Esophagus muscularis mucosa (tissue), 4 donors: ENCODE data around the gene TM9SF3. TPM values are rescaled to one million over a fixed set of nuclear protein-coding genes. Genes with fewer than 3 reads are reported as not detected.
"Not testable (repeated sequence)": the region's sequence is repeated elsewhere in the genome, so short reads cannot be mapped to it uniquely, and the experiment has no call there.

ENCODE experiments used
- DNase-seq: peaks from one replicate; pipeline ENCODE4 v3.0.0-alpha.2; 2017; ENCODE audit errors: extremely low spot score
- H3K27ac ChIP-seq, 4 donors: fragments of 200-600 bp; sonication (generic); replicated peaks in 1 of 4; 1 replicate in 3 of 4; 2 replicates in 1 of 4; pipeline ENCODE4 v1.5.1; 2016 to 2019; ENCODE audit warnings: mild to moderate bottlenecking in 1 of 4
- H3K27me3 ChIP-seq, 4 donors: fragments of 200-600 bp; sonication (generic); one replicate each; pipeline versions ENCODE4 v1.5.1 to v1.6.0; 2016 to 2019
- H3K36me3 ChIP-seq, 4 donors: fragments of 200-600 bp; sonication (generic); one replicate each; pipeline ENCODE4 v1.5.1; 2016 to 2019
- H3K4me1 ChIP-seq, 4 donors: fragments of 200-600 bp; sonication (generic); one replicate each; pipeline ENCODE4 v1.5.1; 2016 to 2019
- H3K4me3 ChIP-seq, 4 donors: fragments of 200-600 bp; sonication (generic); 1 replicate in 2 of 4; 2 replicates in 2 of 4; pipeline ENCODE4 v1.5.1; 2016 to 2019; ENCODE audit warnings: mild to moderate bottlenecking in 4 of 4, moderate library complexity in 1 of 4
- H3K9me3 ChIP-seq, 4 donors: fragments of 200-600 bp; sonication (generic); 1 replicate in 3 of 4; 2 replicates in 1 of 4; pipeline ENCODE4 v1.5.1; 2016 to 2019
- CTCF ChIP-seq, 3 experiments: fragments of 200-600 bp in 2 of 3; fragments of 450-650 bp in 1 of 3; sonication (generic) in 2 of 3; IDR thresholded peaks; one replicate each; pipeline ENCODE4 v1.5.1; 2017 to 2019; ENCODE audit warnings: antibody characterized with exemption in 3 of 3, mild to moderate bottlenecking in 2 of 3, moderate library complexity in 1 of 3
- EP300 ChIP-seq: sonication (generic); formaldehyde crosslinking; IDR thresholded peaks from one replicate; pipeline ENCODE4 v1.6.1; 2017; ENCODE audit warnings: antibody characterized with exemption
- POLR2A ChIP-seq: fragments of 450-650 bp; IDR thresholded peaks from one replicate; pipeline ENCODE4 v1.6.1; 2017; ENCODE audit warnings: antibody characterized with exemption, moderate library complexity, mild to moderate bottlenecking, low read depth
- POLR2AphosphoS5 ChIP-seq, 2 donors: sonication (generic); formaldehyde crosslinking; IDR thresholded peaks; one replicate each; pipeline ENCODE4 v1.6.1; 2017; ENCODE audit warnings: antibody characterized with exemption in 2 of 2
- whole genome bisulfite sequencing: methylation state at CpG from one replicate; pipeline ENCODE4 v1.1.5; 2018; 5-methylcytosine and 5-hydroxymethylcytosine counted together
- intact Hi-C: fragments of 100-400 bp; cut with DNase I; formaldehyde crosslinking; loops from one replicate; pipeline ENCODE4 v1.15.1; 2023
- total RNA-seq, 4 donors: library from RNA; depleted of rRNA; stranded (reverse); fragments of >200 nt; gene quantifications; one replicate each; pipeline versions ENCODE4 v1.1.0 to v1.2.1, GENCODE V29; 2016

The TM9SF3 gene
- total RNA-seq, 4 donors from 2014 or later, result 72.0 to 110 (median 90.5) TPM

GRCh38 chr10:96576277-96576980 lies 10.4 kb downstream of the TM9SF3 start:
- WGBS, result 56% methylated on average over 1 of the region's 1 CpG
- intact Hi-C loops, result no loop called here
- H3K4me1 ChIP-seq, result peaks cover 36 to 80% (median 65%) of the 10 kb centered on the region in 4 donors

GRCh38 chr10:96574564-96574963 lies 12.2 kb downstream of the TM9SF3 start:
- H3K4me3 ChIP-seq, H3K27ac ChIP-seq, intact Hi-C loops, DNase-seq, H3K27me3 ChIP-seq, H3K9me3 ChIP-seq, H3K36me3 ChIP-seq: not testable (repeated sequence)
- H3K4me1 ChIP-seq, result peaks cover 34 to 75% (median 59%) of the 10 kb centered on the region in 4 donors
- 97% methylated on average over 2 of the region's 2 CpGs for WGBS

More at GRCh38 chr10:96576277-96576980, 10.4 kb downstream of the TM9SF3 start:
- TF ChIP-seq POLR2A (no peak), CTCF (IDR thresholded peaks at IDR 0.05) (no peak), POLR2AphosphoS5 (IDR thresholded peaks at IDR 0.05) (no peak), EP300 (no peak)
- Histone ChIP-seq H3K27me3 (no peaks in the 10 kb centered on the region), H3K27ac (no peak overlapping the region), H3K9me3 (no peaks in the 10 kb centered on the region), H3K4me3 (no peak overlapping the region), H3K36me3 (peaks cover 0 to 7% (median 3%) of the 10 kb centered on the region in 4 donors)
- no peak for DNase-seq

- intact Hi-C loops, result no loop called here
- no peak for TF ChIP-seq POLR2AphosphoS5 (IDR thresholded peaks at IDR 0.05)
- TF ChIP-seq POLR2A, result no peak
- TF ChIP-seq CTCF (IDR thresholded peaks at IDR 0.05), result no peak
- no peak for TF ChIP-seq EP300
- H3K27ac ChIP-seq, result no peak overlapping the region
- WGBS, result 82% methylated on average over 5 of the region's 5 CpGs
- H3K27me3 ChIP-seq, result no peaks in the 10 kb centered on the region
- DNase-seq, result no peak
- no peaks in the 10 kb centered on the region for H3K9me3 ChIP-seq
- H3K4me3 ChIP-seq, result no peak overlapping the region
- H3K4me1 ChIP-seq, result peaks cover 29 to 75% (median 59%) of the 10 kb centered on the region in 4 donors
- peaks cover 0 to 7% (median 3%) of the 10 kb centered on the region in 4 donors for H3K36me3 ChIP-seq
These were observed 13.8 kb downstream of the TM9SF3 start for GRCh38 chr10:96573036-96573435.

GRCh38 chr10:96570983-96571964 lies 15.5 kb downstream of the TM9SF3 start:
- WGBS, result 88% methylated on average over 10 of the region's 10 CpGs
- DNase-seq, result no peak
- Histone ChIP-seq H3K27ac (no peak overlapping the region), H3K36me3 (peaks cover 0 to 7% (median 3%) of the 10 kb centered on the region in 4 donors), H3K4me3 (no peak overlapping the region), H3K27me3 (no peaks in the 10 kb centered on the region), H3K9me3 (no peaks in the 10 kb centered on the region), H3K4me1 (peaks cover 29 to 72% (median 50%) of the 10 kb centered on the region in 4 donors)
- TF ChIP-seq EP300, result no peak
- no peak for TF ChIP-seq POLR2AphosphoS5 (IDR thresholded peaks at IDR 0.05)
- TF ChIP-seq POLR2A, result no peak
- no peak for TF ChIP-seq CTCF (IDR thresholded peaks at IDR 0.05)
- intact Hi-C loops, result no loop called here

- no peak overlapping the region for H3K27ac ChIP-seq
- WGBS, result 88% methylated on average over 6 of the region's 6 CpGs
- peaks cover 29 to 72% (median 51%) of the 10 kb centered on the region in 4 donors for H3K4me1 ChIP-seq
- H3K36me3 ChIP-seq, result peaks cover 0 to 7% (median 3%) of the 10 kb centered on the region in 4 donors
- TF ChIP-seq POLR2AphosphoS5 (IDR thresholded peaks at IDR 0.05), result no peak
- TF ChIP-seq EP300, result no peak
- TF ChIP-seq POLR2A, result no peak
- no peak for TF ChIP-seq CTCF (IDR thresholded peaks at IDR 0.05)
- no peaks in the 10 kb centered on the region for H3K9me3 ChIP-seq
- no peak for DNase-seq
- no peak overlapping the region for H3K4me3 ChIP-seq
- intact Hi-C loops, result no loop called here
- H3K27me3 ChIP-seq, result no peaks in the 10 kb centered on the region
These were observed 16.3 kb downstream of the TM9SF3 start for GRCh38 chr10:96570511-96570910.
